HEK293 (cell line): ENCODE results near the gene ZNF653.
A peak's percentile ranks its signal among the peaks of the same experiment; 100 is the strongest.

Experiments
- BCL11A ChIP-seq: fragments of 450-650 bp; formaldehyde crosslinking; IDR thresholded peaks from 2 replicates; pipeline ENCODE4 v1.5.1; 2016; ENCODE audit warnings: low read depth, missing biosample characterization, missing genetic modification characterization
- EGR2 ChIP-seq: fragments of 450-650 bp; formaldehyde crosslinking; IDR thresholded peaks from 2 replicates; pipeline ENCODE4 v1.5.1; 2016; ENCODE audit warnings: low read depth, missing biosample characterization, missing genetic modification characterization
- GFI1B ChIP-seq: fragments of 450-650 bp; formaldehyde crosslinking; IDR thresholded peaks from 2 replicates; pipeline ENCODE4 v1.5.1; 2016; ENCODE audit warnings: missing biosample characterization, missing genetic modification characterization
- GLIS1 ChIP-seq: fragments of 450-650 bp; formaldehyde crosslinking; IDR thresholded peaks from 2 replicates; pipeline ENCODE4 v1.5.1; 2016; ENCODE audit warnings: missing biosample characterization, missing genetic modification characterization
- GLIS2 ChIP-seq: fragments of 450-650 bp; formaldehyde crosslinking; IDR thresholded peaks from 2 replicates; pipeline ENCODE4 v1.5.1; 2016; ENCODE audit warnings: missing biosample characterization, missing genetic modification characterization
- KLF8 ChIP-seq: fragments of 450-650 bp; formaldehyde crosslinking; IDR thresholded peaks from 2 replicates; pipeline ENCODE4 v1.5.1; 2016; ENCODE audit warnings: missing biosample characterization, missing genetic modification characterization
- PRDM10 ChIP-seq: fragments of 450-650 bp; formaldehyde crosslinking; IDR thresholded peaks from 2 replicates; pipeline ENCODE4 v1.5.1; 2016; ENCODE audit warnings: missing biosample characterization, missing genetic modification characterization
- ZBTB1 ChIP-seq: fragments of 450-650 bp; formaldehyde crosslinking; IDR thresholded peaks from 2 replicates; pipeline ENCODE4 v1.5.1; 2016; ENCODE audit warnings: missing biosample characterization, missing genetic modification characterization
- ZBTB20 ChIP-seq: fragments of 450-650 bp; formaldehyde crosslinking; IDR thresholded peaks from 2 replicates; pipeline ENCODE4 v1.5.1; 2016; ENCODE audit warnings: missing biosample characterization, missing genetic modification characterization
- ZFP41 ChIP-seq: fragments of 450-650 bp; formaldehyde crosslinking; IDR thresholded peaks from 2 replicates; pipeline ENCODE4 v1.5.1; 2016; ENCODE audit warnings: missing biosample characterization, missing genetic modification characterization, borderline replicate concordance
- ZNF16 ChIP-seq: fragments of 450-650 bp; formaldehyde crosslinking; IDR thresholded peaks from 2 replicates; pipeline ENCODE4 v1.5.1; 2016; ENCODE audit warnings: low read depth, missing biosample characterization, missing genetic modification characterization
- ZNF184 ChIP-seq: fragments of 450-650 bp; IDR thresholded peaks from 2 replicates; pipeline ENCODE4 v1.5.1; 2018; ENCODE audit warnings: missing biosample characterization, mild to moderate bottlenecking, missing genetic modification characterization
- ZNF19 ChIP-seq: fragments of 450-650 bp; formaldehyde crosslinking; IDR thresholded peaks from 2 replicates; pipeline ENCODE4; 2016; ENCODE audit warnings: missing biosample characterization, missing genetic modification characterization, low read depth
- ZNF214 ChIP-seq: fragments of 450-650 bp; formaldehyde crosslinking; IDR thresholded peaks from 2 replicates; pipeline ENCODE4 v1.5.1; 2017; ENCODE audit warnings: missing biosample characterization, mild to moderate bottlenecking, missing genetic modification characterization, borderline replicate concordance
- ZNF24 ChIP-seq: fragments of 450-650 bp; formaldehyde crosslinking; IDR thresholded peaks from 2 replicates; pipeline ENCODE4 v1.5.1; 2016; ENCODE audit warnings: missing biosample characterization, missing genetic modification characterization
- ZNF292 ChIP-seq: fragments of 450-650 bp; formaldehyde crosslinking; IDR thresholded peaks from 2 replicates; pipeline ENCODE4 v1.5.1; 2016; ENCODE audit warnings: low read depth, missing biosample characterization, missing genetic modification characterization, borderline replicate concordance
- ZNF335 ChIP-seq: fragments of 450-650 bp; formaldehyde crosslinking; conservative IDR thresholded peaks from 2 replicates; pipeline ENCODE4 v1.5.1; 2016; ENCODE audit warnings: missing biosample characterization, missing genetic modification characterization
- ZNF366 ChIP-seq: fragments of 450-650 bp; formaldehyde crosslinking; conservative IDR thresholded peaks from 2 replicates; pipeline ENCODE4 v1.5.1; 2016; ENCODE audit warnings: missing biosample characterization, missing genetic modification characterization
- ZNF501 ChIP-seq: fragments of 450-650 bp; formaldehyde crosslinking; IDR thresholded peaks from 2 replicates; pipeline ENCODE4 v1.5.1; 2016; ENCODE audit warnings: missing biosample characterization, missing genetic modification characterization
- ZNF510 ChIP-seq: fragments of 450-650 bp; formaldehyde crosslinking; IDR thresholded peaks from 2 replicates; pipeline ENCODE4 v1.5.1; 2018; ENCODE audit warnings: mild to moderate bottlenecking, missing genetic modification characterization, missing biosample characterization; ENCODE audit not compliant: insufficient replicate concordance
- ZNF513 ChIP-seq: fragments of 450-650 bp; IDR thresholded peaks from 2 replicates; pipeline ENCODE4 v1.5.1; 2018; ENCODE audit warnings: missing biosample characterization, missing genetic modification characterization
- ZNF558 ChIP-seq: fragments of 450-650 bp; formaldehyde crosslinking; IDR thresholded peaks from 2 replicates; pipeline ENCODE4 v1.5.1; 2016; ENCODE audit warnings: missing biosample characterization, missing genetic modification characterization
- ZNF580 ChIP-seq: fragments of 450-650 bp; formaldehyde crosslinking; IDR thresholded peaks from 2 replicates; pipeline ENCODE4 v1.5.1; 2016; ENCODE audit warnings: missing biosample characterization, missing genetic modification characterization
- ZNF610 ChIP-seq: fragments of 450-650 bp; formaldehyde crosslinking; IDR thresholded peaks from 2 replicates; pipeline ENCODE4 v1.5.1; 2016; ENCODE audit warnings: missing biosample characterization, missing genetic modification characterization, borderline replicate concordance
- ZNF660 ChIP-seq: fragments of 450-650 bp; IDR thresholded peaks from 2 replicates; pipeline ENCODE4 v1.5.1; 2018; ENCODE audit warnings: missing biosample characterization, mild to moderate bottlenecking, missing genetic modification characterization
- ZNF747 ChIP-seq: fragments of 450-650 bp; formaldehyde crosslinking; IDR thresholded peaks from 2 replicates; pipeline ENCODE4 v1.5.1; 2016; ENCODE audit warnings: missing biosample characterization, missing genetic modification characterization
- ZNF776 ChIP-seq: fragments of 450-650 bp; formaldehyde crosslinking; IDR thresholded peaks from 2 replicates; pipeline ENCODE4 v1.5.0; 2017; ENCODE audit warnings: missing biosample characterization, missing genetic modification characterization, borderline replicate concordance
- ZNF843 ChIP-seq: fragments of 450-650 bp; formaldehyde crosslinking; IDR thresholded peaks from 2 replicates; pipeline ENCODE4 v1.5.1; 2016; ENCODE audit warnings: missing biosample characterization, missing genetic modification characterization
- TF ChIP-seq, protein P1 (sequence below): fragments of 450-650 bp; formaldehyde crosslinking; IDR thresholded peaks from 2 replicates; pipeline ENCODE4 v1.5.1; 2016; ENCODE audit warnings: missing biosample characterization, missing genetic modification characterization
- TF ChIP-seq, protein P2 (sequence below): fragments of 450-650 bp; formaldehyde crosslinking; IDR thresholded peaks from 2 replicates; pipeline ENCODE4 v1.5.1; 2017; ENCODE audit warnings: missing biosample characterization, missing genetic modification characterization

ZNF653 gene

DNA sequence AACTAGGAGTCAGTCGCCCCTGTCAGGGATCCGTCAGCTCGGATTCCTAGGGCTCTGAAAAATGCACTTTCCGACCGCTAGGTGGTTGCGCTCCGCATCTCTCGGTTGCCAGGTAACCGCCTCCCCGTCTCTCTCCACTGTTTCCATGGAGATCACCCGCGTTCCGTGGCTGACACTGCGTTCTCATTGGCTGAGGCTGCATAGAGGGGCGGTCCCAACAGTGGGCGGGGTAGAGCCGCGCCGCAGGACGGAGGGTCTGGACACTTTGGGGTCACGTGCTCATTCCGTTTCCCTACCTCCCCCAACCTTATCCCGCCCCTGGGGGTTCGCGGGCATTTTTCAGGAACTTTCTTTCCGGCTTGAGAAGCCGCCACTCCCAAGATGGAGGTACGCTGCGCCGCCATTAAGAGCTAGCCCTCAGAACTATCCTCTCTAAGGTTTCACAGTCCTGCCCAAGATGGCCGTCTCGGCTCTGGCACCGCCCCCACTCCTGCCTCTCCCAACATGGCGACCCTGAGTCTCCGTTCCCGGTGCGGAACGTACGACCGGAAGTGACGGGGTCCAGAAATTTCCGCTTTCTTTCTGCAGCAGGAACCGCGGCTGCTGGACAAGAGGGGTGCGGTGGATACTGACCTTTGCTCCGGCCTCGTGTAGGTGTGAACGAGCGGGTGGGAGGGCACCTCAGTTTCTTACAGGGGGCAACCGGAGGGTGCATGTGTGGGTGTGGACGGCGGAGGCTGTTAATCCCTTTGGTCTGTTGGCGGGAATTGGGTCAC, 70.4 kb downstream of the ZNF653 start, which contains the start of the genes ODAD3 and PRKCSH (continued):
- TF ChIP-seq ZNF558 (no peak), PRDM10 (tag by site-specific recombination) (peak; percentile 48), ZNF510 (tag by site-specific recombination) (no peak), ZNF24 (tag by site-specific recombination) (peak; percentile 30; the same call in 1 of the 2 replicates), ZFP41 (tag by site-specific recombination) (no peak), ZNF610 (peak; percentile 31; the same call in 1 of the 2 replicates), ZNF501 (no peak), EGR2 (peak; percentile 66), GFI1B (tag by site-specific recombination) (no peak), ZNF747 (tag by site-specific recombination) (no peak), GLIS2 (tag by site-specific recombination) (peak; percentile 75), GLIS1 (peak; percentile 90), ZNF843 (tag by site-specific recombination) (no peak; the same call in 1 of the 2 replicates), ZBTB1 (tag by site-specific recombination) (no peak), ZNF184 (tag by site-specific recombination) (no peak), ZNF335 (tag by site-specific recombination) (peak; percentile 85), ZNF214 (tag by site-specific recombination) (no peak), BCL11A (tag by site-specific recombination) (peak; percentile 39; the same call in 1 of the 2 replicates), ZNF19 (no peak), KLF8 (tag by site-specific recombination) (peak; percentile 87), ZNF513 (tag by site-specific recombination) (no peak), ZNF292 (tag by site-specific recombination) (no peak), ZNF366 (peak; percentile 79), ZNF776 (tag by site-specific recombination) (no peak), ZNF16 (tag by site-specific recombination) (no peak), ZBTB20 (tag by site-specific recombination) (peak; percentile 52; the same call in 1 of the 2 replicates), ZNF660 (tag by site-specific recombination) (no peak; the same call in 1 of the 2 replicates), ZNF580 (peak; percentile 99)
- TF ChIP-seq, protein P1, sequence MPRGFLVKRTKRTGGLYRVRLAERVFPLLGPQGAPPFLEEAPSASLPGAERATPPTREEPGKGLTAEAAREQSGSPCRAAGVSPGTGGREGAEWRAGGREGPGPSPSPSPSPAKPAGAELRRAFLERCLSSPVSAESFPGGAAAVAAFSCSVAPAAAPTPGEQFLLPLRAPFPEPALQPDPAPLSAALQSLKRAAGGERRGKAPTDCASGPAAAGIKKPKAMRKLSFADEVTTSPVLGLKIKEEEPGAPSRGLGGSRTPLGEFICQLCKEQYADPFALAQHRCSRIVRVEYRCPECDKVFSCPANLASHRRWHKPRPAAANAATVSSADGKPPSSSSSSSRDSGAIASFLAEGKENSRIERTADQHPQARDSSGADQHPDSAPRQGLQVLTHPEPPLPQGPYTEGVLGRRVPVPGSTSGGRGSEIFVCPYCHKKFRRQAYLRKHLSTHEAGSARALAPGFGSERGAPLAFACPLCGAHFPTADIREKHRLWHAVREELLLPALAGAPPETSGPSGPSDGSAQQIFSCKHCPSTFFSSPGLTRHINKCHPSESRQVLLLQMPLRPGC (tag by site-specific recombination): no peak
- TF ChIP-seq, protein P2, sequence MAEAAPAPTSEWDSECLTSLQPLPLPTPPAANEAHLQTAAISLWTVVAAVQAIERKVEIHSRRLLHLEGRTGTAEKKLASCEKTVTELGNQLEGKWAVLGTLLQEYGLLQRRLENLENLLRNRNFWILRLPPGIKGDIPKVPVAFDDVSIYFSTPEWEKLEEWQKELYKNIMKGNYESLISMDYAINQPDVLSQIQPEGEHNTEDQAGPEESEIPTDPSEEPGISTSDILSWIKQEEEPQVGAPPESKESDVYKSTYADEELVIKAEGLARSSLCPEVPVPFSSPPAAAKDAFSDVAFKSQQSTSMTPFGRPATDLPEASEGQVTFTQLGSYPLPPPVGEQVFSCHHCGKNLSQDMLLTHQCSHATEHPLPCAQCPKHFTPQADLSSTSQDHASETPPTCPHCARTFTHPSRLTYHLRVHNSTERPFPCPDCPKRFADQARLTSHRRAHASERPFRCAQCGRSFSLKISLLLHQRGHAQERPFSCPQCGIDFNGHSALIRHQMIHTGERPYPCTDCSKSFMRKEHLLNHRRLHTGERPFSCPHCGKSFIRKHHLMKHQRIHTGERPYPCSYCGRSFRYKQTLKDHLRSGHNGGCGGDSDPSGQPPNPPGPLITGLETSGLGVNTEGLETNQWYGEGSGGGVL (tag by site-specific recombination): peak; percentile 81
